ENCODE data around the gene PERM1.
"Not testable (repeated sequence)": the region's sequence is repeated elsewhere in the genome, so short reads cannot be mapped to it uniquely, and the experiment has no call there.

PERM1 gene

DNA sequence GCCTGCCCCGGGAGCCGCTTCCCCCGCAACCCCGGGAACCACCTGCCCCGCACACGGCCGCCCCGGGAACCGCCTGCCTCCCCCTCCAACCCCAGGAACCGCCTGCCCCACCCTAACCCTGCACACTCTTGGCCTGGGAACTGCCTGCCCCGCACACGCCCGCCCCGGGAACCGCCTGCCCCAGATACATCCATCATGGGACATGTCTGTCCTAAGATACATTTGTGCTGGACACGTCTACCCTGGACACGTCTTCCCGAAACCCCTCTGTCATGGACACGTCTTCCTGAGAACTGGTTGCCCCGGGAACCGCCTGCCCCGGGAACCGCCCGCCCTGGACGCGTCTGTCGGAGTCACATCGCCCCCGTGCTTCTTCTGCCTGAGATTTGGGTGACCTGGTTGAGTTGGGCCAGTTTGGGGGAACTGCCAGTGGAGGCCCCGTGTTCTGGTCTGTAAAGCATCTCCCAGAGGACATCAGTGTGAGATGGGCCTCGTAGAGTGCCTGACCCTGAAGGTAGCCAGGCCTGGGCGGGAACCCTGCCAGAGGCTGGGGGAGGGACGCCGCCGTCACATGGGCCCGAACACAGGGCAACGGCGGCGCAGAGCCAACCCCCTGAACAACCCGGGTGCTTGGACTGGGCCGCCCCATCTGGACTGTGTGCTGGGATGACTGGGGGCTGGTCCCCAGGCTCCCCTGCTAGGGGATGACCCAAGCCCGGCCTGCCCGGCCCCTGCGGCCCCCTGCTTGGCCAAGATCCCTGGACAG lies 3.6 kb downstream of the PERM1 start:
- DNase-seq (ENCODE audit: extremely low read depth, low read depth), result no peak
- TF ChIP-seq, protein P1, sequence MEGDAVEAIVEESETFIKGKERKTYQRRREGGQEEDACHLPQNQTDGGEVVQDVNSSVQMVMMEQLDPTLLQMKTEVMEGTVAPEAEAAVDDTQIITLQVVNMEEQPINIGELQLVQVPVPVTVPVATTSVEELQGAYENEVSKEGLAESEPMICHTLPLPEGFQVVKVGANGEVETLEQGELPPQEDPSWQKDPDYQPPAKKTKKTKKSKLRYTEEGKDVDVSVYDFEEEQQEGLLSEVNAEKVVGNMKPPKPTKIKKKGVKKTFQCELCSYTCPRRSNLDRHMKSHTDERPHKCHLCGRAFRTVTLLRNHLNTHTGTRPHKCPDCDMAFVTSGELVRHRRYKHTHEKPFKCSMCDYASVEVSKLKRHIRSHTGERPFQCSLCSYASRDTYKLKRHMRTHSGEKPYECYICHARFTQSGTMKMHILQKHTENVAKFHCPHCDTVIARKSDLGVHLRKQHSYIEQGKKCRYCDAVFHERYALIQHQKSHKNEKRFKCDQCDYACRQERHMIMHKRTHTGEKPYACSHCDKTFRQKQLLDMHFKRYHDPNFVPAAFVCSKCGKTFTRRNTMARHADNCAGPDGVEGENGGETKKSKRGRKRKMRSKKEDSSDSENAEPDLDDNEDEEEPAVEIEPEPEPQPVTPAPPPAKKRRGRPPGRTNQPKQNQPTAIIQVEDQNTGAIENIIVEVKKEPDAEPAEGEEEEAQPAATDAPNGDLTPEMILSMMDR (IDR thresholded peaks at IDR 0.05; ENCODE audit: low read depth, low read length, missing control alignments), result no peak
- H3K4me3 ChIP-seq (replicated peaks; ENCODE audit: low read depth, low read length), result no peak overlapping the region

- not testable (repeated sequence) for DNase-seq (ENCODE audit: extremely low read depth, low read depth); H3K4me3 ChIP-seq (replicated peaks; ENCODE audit: low read depth, low read length)
These were observed 5.1 kb downstream of the PERM1 start for GRCh38 chr1:976791-977190.

GRCh38 chr1:975896-976683 lies 5.8 kb downstream of the PERM1 start:
- no peak overlapping the region for H3K4me3 ChIP-seq (replicated peaks; ENCODE audit: low read depth, low read length)
- no peak for DNase-seq (ENCODE audit: extremely low read depth, low read depth)
- TF ChIP-seq, protein P1 (IDR thresholded peaks at IDR 0.05; ENCODE audit: low read depth, low read length, missing control alignments), result peak; percentile 55

GRCh38 chr1:975365-975764 lies 6.5 kb downstream of the PERM1 start:
- H3K4me3 ChIP-seq (replicated peaks; ENCODE audit: low read depth, low read length), result no peak overlapping the region
- DNase-seq (ENCODE audit: extremely low read depth, low read depth), result no peak
- TF ChIP-seq, protein P1 (IDR thresholded peaks at IDR 0.05; ENCODE audit: low read depth, low read length, missing control alignments), result no peak

- no peak overlapping the region for H3K4me3 ChIP-seq (replicated peaks; ENCODE audit: low read depth, low read length)
- no peak for DNase-seq (ENCODE audit: extremely low read depth, low read depth)
- TF ChIP-seq, protein P1 (IDR thresholded peaks at IDR 0.05; ENCODE audit: low read depth, low read length, missing control alignments), result no peak
These were observed 7.1 kb downstream of the PERM1 start for GRCh38 chr1:974687-975328.

- no peak overlapping the region for H3K4me3 ChIP-seq (replicated peaks; ENCODE audit: low read depth, low read length)
- TF ChIP-seq, protein P1 (IDR thresholded peaks at IDR 0.05; ENCODE audit: low read depth, low read length, missing control alignments), result no peak
- DNase-seq (ENCODE audit: extremely low read depth, low read depth), result no peak
These were observed 7.6 kb downstream of the PERM1 start for GRCh38 chr1:974293-974640.
